Measurements from ENCODE around the gene NR2F2.

DNA sequence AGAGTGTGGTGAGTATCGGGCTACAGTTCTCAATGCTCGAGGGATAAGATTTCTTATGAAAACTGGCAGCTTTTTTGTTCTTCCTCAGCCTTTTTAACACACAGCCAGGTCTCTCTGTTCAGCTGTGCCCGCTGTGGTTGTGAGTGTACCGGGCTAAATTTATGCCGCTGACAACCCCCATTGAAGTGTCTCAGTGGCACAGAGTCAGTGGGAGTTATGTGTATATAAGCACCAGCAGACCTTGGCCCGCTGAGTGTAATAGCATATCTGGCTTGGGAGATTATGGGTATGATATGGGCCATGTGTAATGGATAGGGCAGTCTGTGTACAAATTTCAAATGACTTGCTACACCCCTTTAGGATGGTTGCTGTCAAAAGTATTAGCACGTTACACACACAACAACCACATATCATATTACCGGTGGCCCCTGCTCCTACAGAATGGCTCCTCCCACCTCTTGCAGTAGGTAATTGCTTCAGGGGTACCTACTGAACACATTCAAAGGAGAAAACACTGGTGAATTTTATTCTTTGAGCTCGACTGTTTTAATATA lies 26.9 kb upstream of the NR2F2 start:
- no peak for TF ChIP-seq CTCF (IDR thresholded peaks at IDR 0.05)
- no peak for TF ChIP-seq POLR2A (IDR thresholded peaks at IDR 0.05)

All from right lobe of liver (tissue), 4 donors.